ENCODE data around the gene FARSB. TPM values are rescaled to one million over a fixed set of nuclear protein-coding genes. Genes with fewer than 3 reads are reported as not detected.
"Not testable (repeated sequence)": the region's sequence is repeated elsewhere in the genome, so short reads cannot be mapped to it uniquely, and the experiment has no call there.

Gene FARSB
- total and polyA plus RNA-seq, 2 experiments from 2014 or later: 12.9 to 15.0 TPM

DNA sequence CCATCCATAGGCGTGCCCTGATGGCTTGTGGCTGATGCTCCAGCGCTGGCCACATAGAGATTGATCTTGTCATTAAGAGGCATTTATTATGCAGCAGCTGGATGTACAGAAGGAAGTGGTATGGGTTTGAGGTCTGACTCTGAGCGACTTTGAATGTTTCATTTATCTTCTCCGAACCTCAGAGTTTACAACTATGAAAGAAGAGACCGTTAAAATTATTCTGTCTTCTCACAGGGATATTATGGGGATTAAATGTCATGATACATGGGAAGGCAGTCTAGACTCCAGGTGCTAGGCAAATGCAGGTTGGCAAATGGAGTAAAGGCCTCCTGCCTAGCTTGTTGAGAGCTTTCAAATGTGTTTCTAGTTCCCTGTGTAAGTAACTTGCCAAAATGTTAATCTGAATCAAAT, 45.8 kb upstream of the FARSB start:
- Histone ChIP-seq H3K4me3 (no peak overlapping the region), H3K36me3 (replicated peaks; ENCODE audit: insufficient read depth, low read depth) (no peaks in the 10 kb centered on the region), H3K27ac (no peak overlapping the region), H3K79me2 (no peaks in the 10 kb centered on the region), H3K9me3 (ENCODE audit: low read depth) (no peaks in the 10 kb centered on the region), H4K20me1 (ENCODE audit: insufficient read depth, poor library complexity, severe bottlenecking) (no peaks in the 10 kb centered on the region), H3K4me1 (ENCODE audit: insufficient read depth) (no peaks in the 10 kb centered on the region), H3K27me3 (no peaks in the 10 kb centered on the region), H2AFZ (no peak overlapping the region), H3K9me2 (replicated peaks; ENCODE audit: insufficient read depth) (no peaks in the 10 kb centered on the region), H3K4me2 (no peak overlapping the region)
- 73% methylated on average over 3 of the region's 5 CpGs for WGBS (ENCODE audit: low lambda C conversion rate, missing lambda C conversion rate)
- no peak for TF ChIP-seq EZH2 (IDR thresholded peaks at IDR 0.05; ENCODE audit: borderline replicate concordance)
- TF ChIP-seq, protein P1, sequence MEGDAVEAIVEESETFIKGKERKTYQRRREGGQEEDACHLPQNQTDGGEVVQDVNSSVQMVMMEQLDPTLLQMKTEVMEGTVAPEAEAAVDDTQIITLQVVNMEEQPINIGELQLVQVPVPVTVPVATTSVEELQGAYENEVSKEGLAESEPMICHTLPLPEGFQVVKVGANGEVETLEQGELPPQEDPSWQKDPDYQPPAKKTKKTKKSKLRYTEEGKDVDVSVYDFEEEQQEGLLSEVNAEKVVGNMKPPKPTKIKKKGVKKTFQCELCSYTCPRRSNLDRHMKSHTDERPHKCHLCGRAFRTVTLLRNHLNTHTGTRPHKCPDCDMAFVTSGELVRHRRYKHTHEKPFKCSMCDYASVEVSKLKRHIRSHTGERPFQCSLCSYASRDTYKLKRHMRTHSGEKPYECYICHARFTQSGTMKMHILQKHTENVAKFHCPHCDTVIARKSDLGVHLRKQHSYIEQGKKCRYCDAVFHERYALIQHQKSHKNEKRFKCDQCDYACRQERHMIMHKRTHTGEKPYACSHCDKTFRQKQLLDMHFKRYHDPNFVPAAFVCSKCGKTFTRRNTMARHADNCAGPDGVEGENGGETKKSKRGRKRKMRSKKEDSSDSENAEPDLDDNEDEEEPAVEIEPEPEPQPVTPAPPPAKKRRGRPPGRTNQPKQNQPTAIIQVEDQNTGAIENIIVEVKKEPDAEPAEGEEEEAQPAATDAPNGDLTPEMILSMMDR (IDR thresholded peaks at IDR 0.05; ENCODE audit: poor library complexity): no peak
- TF ChIP-seq EZH2phosphoT487 (IDR thresholded peaks at IDR 0.05; ENCODE audit: low read depth, severe bottlenecking, unreplicated experiment): no peak
- DNase-seq (ENCODE audit: low spot score): no peak

DNA sequence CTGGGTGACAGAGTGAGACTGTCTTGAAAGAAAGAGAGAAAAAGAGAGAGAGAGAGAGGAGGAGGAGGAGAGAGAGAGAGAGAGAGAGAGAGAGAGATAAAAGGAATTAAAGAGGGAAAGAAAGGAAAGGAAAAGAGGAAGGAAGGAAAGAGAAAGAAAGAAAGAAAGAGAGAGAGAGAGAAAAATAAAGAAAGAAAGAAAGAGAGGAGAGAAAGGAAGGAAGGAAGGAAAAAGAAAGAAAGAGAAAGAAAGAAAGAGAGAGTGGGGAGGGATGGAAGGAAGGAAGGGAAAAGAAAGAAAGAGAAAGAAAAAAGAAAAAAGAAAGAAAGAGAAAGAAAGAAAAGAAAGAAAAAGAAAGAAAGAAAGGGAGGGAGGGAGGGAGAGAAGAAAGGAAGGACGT, 45.3 kb upstream of the FARSB start:
- no peaks in the 10 kb centered on the region for H3K9me3 ChIP-seq (ENCODE audit: low read depth)
- no peaks in the 10 kb centered on the region for H3K36me3 ChIP-seq (replicated peaks; ENCODE audit: insufficient read depth, low read depth)
- no peaks in the 10 kb centered on the region for H3K27me3 ChIP-seq
- no peaks in the 10 kb centered on the region for H3K9me2 ChIP-seq (replicated peaks; ENCODE audit: insufficient read depth)
- H3K27ac ChIP-seq: no peak overlapping the region
- DNase-seq (ENCODE audit: low spot score): no peak
- H3K4me1 ChIP-seq (ENCODE audit: insufficient read depth): no peaks in the 10 kb centered on the region
- H3K4me3 ChIP-seq: no peak overlapping the region
- H4K20me1 ChIP-seq (ENCODE audit: insufficient read depth, poor library complexity, severe bottlenecking): no peaks in the 10 kb centered on the region
- H2AFZ ChIP-seq: no peak overlapping the region
- TF ChIP-seq EZH2phosphoT487 (IDR thresholded peaks at IDR 0.05; ENCODE audit: low read depth, severe bottlenecking, unreplicated experiment): no peak
- TF ChIP-seq EZH2 (IDR thresholded peaks at IDR 0.05; ENCODE audit: borderline replicate concordance): no peak
- TF ChIP-seq, protein P1 (IDR thresholded peaks at IDR 0.05; ENCODE audit: poor library complexity): no peak
- no peaks in the 10 kb centered on the region for H3K79me2 ChIP-seq
- no CpG with 5 or more reads among the region's 1 CpG for WGBS (ENCODE audit: low lambda C conversion rate, missing lambda C conversion rate)
- H3K4me2 ChIP-seq: no peak overlapping the region

DNA sequence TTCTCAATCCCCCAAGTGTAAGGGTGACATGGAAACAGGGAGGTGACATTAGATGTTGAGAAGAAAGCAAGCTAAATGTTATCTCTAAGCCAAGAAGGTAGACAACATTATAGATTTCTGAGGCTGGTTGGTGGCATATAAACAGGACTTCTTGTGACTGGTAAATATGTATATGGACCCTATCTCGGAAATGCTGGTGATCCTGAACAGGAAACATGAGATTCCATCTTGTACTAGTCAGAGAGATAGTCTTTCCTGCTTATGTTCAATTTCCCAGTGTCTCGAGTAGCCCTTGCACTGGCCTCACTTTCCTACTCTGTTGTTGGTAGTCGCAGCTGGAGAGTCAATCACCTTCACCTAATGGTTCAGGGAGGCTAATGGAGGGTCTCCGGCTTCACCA, 42.4 kb upstream of the FARSB start:
- TF ChIP-seq, protein P1 (IDR thresholded peaks at IDR 0.05; ENCODE audit: poor library complexity): no peak
- TF ChIP-seq EZH2 (IDR thresholded peaks at IDR 0.05; ENCODE audit: borderline replicate concordance) (no peak), EZH2phosphoT487 (IDR thresholded peaks at IDR 0.05; ENCODE audit: low read depth, severe bottlenecking, unreplicated experiment) (no peak)
- no peak overlapping the region for H3K27ac ChIP-seq
- H3K79me2 ChIP-seq: no peaks in the 10 kb centered on the region
- no peaks in the 10 kb centered on the region for H3K27me3 ChIP-seq
- H4K20me1 ChIP-seq (ENCODE audit: insufficient read depth, poor library complexity, severe bottlenecking): no peaks in the 10 kb centered on the region
- DNase-seq (ENCODE audit: low spot score): no peak
- no peak overlapping the region for H2AFZ ChIP-seq
- no peak overlapping the region for H3K4me3 ChIP-seq
- H3K9me2 ChIP-seq (replicated peaks; ENCODE audit: insufficient read depth): no peaks in the 10 kb centered on the region
- 94% methylated on average over 4 of the region's 4 CpGs for WGBS (ENCODE audit: low lambda C conversion rate, missing lambda C conversion rate)
- H3K4me2 ChIP-seq: no peak overlapping the region
- no peaks in the 10 kb centered on the region for H3K9me3 ChIP-seq (ENCODE audit: low read depth)
- no peaks in the 10 kb centered on the region for H3K36me3 ChIP-seq (replicated peaks; ENCODE audit: insufficient read depth, low read depth)
- no peaks in the 10 kb centered on the region for H3K4me1 ChIP-seq (ENCODE audit: insufficient read depth)

DNA sequence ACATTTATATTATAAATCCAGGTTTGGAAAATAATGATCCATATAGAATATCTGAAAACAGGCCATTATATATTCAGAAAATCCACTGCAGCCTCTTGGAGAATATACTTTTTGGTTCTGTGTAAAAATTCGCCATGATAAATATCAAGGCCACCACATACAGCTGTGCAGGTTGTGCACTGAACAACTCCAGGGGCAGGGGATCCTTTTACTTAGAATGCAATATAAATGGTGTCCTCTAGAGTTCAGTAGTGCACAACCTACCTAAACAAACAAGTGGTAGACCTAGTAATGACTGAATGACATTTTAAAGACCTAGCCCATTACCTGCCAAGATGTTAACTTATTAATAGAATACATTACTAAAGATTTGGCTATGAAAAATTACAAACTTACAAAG, 37.9 kb upstream of the FARSB start:
- no peaks in the 10 kb centered on the region for H3K4me1 ChIP-seq (ENCODE audit: insufficient read depth)
- H3K27me3 ChIP-seq: no peaks in the 10 kb centered on the region
- no peaks in the 10 kb centered on the region for H4K20me1 ChIP-seq (ENCODE audit: insufficient read depth, poor library complexity, severe bottlenecking)
- no peaks in the 10 kb centered on the region for H3K9me3 ChIP-seq (ENCODE audit: low read depth)
- H3K9me2 ChIP-seq (replicated peaks; ENCODE audit: insufficient read depth): no peaks in the 10 kb centered on the region
- H3K79me2 ChIP-seq: no peaks in the 10 kb centered on the region
- WGBS (ENCODE audit: low lambda C conversion rate, missing lambda C conversion rate): 84% methylated on average over 1 of the region's 1 CpG
- no peak overlapping the region for H3K27ac ChIP-seq
- DNase-seq (ENCODE audit: low spot score): peak; percentile 10
- H3K4me2 ChIP-seq: no peak overlapping the region
- H2AFZ ChIP-seq: no peak overlapping the region
- TF ChIP-seq, protein P1 (IDR thresholded peaks at IDR 0.05; ENCODE audit: poor library complexity): peak; percentile 23
- no peak for TF ChIP-seq EZH2phosphoT487 (IDR thresholded peaks at IDR 0.05; ENCODE audit: low read depth, severe bottlenecking, unreplicated experiment)
- H3K4me3 ChIP-seq: no peak overlapping the region
- no peaks in the 10 kb centered on the region for H3K36me3 ChIP-seq (replicated peaks; ENCODE audit: insufficient read depth, low read depth)

DNA sequence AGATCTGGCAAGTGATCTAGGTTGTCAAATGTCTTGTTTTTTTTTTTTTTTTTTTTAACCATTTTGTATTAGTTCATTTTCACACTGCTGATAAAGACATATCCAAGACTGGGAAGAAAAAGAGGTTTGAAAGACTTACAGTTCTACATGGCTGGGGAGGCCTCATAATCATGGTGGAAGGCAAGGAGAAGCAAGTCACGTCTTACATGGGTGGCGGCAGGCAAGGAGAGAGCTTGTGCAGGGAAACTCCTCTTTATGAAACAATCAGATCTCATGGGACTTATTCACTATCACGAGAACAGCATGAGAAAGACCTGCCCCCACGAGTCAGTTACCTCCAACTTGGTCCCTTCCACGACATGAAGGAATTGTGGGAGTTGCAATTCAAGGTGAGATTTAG, 37.5 kb upstream of the FARSB start:
- not testable (repeated sequence) for H3K27me3 ChIP-seq; H3K9me2 ChIP-seq (replicated peaks; ENCODE audit: insufficient read depth); H3K4me3 ChIP-seq; H4K20me1 ChIP-seq (ENCODE audit: insufficient read depth, poor library complexity, severe bottlenecking); H3K9me3 ChIP-seq (ENCODE audit: low read depth); H3K36me3 ChIP-seq (replicated peaks; ENCODE audit: insufficient read depth, low read depth); H3K27ac ChIP-seq; H3K79me2 ChIP-seq; H3K4me1 ChIP-seq (ENCODE audit: insufficient read depth); DNase-seq (ENCODE audit: low spot score); H2AFZ ChIP-seq; H3K4me2 ChIP-seq
- WGBS (ENCODE audit: low lambda C conversion rate, missing lambda C conversion rate): 87% methylated on average over 5 of the region's 5 CpGs
